NCI-H187 treated with DMSO at 0.1 percent for 48 hours (cell line): ENCODE data around the gene BRD3OS.
A peak's percentile ranks its signal among the peaks of the same experiment; 100 is the strongest.

ENCODE experiments used
- DNase-seq: peaks from one replicate; lab custom pipeline; 2025; lab: John Stamatoyannopoulos, UW

BRD3OS gene

DNA sequence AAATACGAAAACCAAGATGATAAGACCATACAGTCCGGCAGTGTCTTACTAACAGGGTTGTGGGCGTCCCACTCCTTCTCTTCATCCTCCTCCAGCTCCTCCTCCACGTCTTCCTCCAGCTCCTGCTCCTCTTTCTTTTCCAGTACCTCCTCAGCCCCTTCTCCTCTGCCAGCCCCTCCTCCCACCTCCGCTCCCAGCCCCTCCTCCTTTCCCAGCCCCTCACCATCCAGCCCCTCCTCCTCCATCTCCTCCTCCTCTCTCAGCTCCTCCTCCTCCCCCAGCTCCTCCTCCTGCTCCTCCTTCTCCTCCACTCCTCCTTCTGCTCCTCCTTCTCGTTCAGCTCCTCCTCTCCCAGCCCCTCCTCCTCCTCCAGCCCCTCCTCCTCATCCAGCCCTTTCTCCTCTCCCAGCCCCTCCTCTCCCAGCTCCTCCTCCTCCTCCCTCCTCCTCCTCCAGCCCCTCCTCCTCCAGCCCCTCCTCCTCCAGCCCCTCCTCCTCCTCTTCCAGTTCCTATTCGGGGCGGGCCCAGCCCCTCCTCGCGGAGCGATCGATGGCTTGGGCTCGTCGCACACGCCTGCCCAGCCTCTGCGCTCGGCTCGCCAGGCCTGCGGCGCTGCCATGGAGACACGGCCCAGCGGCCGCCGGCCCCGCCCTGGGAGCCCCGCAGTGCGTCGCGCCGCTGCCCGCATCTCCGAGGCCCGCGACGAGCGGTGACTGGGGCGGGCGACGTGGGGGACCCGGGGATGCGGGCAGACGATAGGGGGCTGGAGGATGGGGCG, at the start of gene BRD3OS:
Gene BRD3OS (plus strand): TSS at position 654 of the 778 bp plus-strand sequence. CDS start 1,267 bp downstream, outside the sequence.
- peak; percentile 81 for DNase-seq

DNA sequence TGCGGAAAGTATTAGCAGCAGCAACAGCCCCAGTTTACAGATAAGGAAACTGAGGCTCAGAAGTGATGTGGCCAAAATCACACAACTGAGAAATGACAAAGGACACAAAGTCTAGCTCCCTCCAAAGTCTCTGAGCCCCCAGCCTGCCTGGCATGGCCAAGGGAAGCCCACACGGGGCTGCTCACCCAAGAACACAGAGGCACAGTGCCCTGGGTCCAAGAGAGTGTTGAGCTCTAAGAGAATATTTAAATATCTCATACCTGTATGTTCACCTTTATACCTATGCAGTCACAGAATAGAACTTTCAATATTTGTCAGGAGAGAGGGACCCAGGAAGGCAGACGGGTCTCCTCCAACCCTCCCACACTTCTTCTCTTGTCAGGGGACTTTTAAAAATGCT, 49.8 kb upstream of the BRD3OS start:
- DNase-seq = no peak

- no peak for DNase-seq
These were observed 49.0 kb upstream of the BRD3OS start for GRCh38 chr9:133976191-133976861.

DNA sequence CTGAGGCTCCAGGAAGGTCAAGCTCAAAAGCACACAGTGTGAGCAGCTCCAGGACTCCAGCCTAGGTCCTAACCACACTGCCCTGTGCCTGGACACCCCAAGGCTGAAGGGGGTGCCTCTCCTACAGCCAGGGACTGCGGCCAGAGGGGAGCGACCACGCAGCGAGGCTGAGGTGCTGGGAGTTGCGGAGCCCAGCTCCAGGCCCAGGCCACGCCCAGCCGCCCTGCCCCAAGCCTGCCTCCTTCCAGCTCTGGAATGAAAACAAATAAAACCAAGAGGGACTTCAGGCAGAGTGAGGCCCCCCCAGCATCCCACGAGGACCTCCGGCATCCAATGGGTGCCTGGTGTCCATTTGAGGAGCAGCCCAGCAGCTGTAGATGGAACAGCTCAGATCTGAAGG, 48.4 kb upstream of the BRD3OS start:
- DNase-seq = no peak

GRCh38 chr9:133977421-133978201, 47.7 kb upstream of the BRD3OS start:
- no peak for DNase-seq

GRCh38 chr9:133978226-133978898, 46.9 kb upstream of the BRD3OS start:
- no peak for DNase-seq

DNA sequence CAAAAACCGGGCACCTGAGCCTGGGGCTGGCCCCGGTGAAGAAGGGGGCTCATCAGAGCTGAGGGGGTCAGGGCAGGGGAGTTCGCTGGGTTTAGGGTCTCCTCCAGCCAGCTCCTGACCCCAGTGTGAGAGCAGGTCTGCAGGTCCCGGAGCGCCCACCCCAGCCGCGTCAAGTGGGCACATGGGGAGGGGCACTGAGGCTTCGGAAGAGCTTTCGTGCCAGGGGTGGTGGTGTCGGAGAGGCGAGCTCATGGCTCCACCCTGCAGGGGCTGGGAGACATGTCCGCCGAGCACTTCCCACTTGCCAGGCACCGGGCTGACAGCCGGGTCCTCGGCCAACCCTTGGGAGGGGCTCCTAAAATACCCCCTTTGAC, 46.4 kb upstream of the BRD3OS start:
- no peak for DNase-seq

GRCh38 chr9:133979273-133979920, 45.9 kb upstream of the BRD3OS start:
- DNase-seq = no peak

DNA sequence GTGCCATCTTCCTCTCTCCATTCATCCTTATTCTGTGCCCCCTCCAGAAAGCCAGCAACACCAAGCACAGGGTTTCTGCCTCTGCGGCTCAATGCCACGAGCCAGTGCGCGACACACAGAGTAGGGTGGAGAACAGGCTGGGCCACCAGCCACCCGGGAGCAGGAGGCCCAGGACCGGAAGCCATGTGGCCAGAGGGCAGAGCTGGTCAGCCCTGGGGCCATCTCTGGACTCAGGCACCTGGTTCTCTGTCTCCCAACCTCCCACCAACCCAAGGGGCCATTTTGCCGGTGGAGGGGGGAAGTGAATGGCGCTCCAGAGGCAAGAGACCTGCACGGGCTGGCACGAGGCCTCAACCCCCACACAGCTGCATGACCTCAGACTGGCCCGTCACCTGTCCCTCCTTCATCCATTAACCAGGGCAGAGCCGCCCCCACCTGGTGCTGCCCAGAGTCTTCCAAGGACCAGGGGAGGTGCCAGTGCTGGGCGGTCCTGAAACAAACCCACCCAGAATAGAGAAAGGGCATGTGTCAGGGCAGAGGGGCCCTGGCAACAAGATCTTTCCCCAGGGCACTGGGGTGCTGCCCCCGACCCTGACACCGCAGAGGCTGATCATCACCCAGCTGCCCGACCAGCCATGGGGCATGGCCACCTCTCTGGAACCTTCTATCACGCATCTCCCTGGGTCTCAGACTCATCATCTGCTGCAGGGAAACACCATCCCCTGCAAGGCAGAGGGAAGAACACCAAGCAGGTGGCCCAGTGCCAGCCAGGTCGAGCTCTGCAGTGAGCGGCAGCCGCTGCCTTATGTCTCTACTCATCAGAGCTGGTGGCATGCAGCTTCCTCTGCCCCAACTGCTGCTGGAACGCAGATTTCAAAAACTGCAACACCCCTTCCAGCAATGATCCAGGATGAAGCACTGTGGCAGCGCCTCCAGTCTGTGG, 45.1 kb upstream of the BRD3OS start:
- DNase-seq = no peak

- DNase-seq = no peak
These were observed 44.3 kb upstream of the BRD3OS start for GRCh38 chr9:133980864-133981588.

- no peak for DNase-seq
These were observed 43.7 kb upstream of the BRD3OS start for GRCh38 chr9:133981589-133981957.

GRCh38 chr9:133981958-133982681, 43.2 kb upstream of the BRD3OS start:
- DNase-seq = no peak

DNA sequence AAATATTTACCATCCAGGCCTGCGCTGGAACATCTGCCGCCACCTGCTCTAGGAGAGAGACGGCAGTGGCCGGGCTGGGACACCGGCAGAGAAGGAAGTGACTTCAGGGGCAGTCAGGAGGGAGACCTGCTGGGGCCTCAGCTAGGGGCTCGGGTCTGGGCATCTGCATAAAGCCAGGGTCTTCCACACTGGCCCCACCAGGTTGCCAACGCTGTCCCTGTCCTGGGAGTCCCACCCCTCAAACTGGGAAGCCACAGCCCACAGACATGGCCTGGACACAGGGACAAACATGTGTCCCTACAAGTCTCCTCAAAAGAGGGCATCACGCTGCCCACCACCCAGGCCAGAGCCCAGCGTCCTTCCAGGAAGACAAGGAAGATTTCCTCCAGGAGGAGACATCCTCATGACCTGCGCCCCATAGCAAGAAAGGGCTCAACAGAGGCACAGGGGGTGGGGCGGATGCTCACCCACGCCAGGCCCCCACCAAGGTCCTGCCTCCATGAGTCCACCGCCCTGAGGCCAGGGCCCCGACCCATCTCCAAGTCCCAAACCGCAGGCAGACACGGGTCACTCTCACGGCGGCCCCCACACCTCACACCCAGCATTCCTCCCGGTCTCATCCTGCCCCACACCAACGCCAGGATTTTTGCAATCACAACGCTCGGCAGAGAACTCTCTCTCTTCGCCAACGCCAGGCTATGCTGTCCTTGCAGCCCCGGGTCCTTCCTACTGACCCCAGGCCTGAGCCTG, 42.1 kb upstream of the BRD3OS start:
- DNase-seq = no peak

- no peak for DNase-seq
These were observed 39.2 kb upstream of the BRD3OS start for GRCh38 chr9:133986061-133986460.

DNA sequence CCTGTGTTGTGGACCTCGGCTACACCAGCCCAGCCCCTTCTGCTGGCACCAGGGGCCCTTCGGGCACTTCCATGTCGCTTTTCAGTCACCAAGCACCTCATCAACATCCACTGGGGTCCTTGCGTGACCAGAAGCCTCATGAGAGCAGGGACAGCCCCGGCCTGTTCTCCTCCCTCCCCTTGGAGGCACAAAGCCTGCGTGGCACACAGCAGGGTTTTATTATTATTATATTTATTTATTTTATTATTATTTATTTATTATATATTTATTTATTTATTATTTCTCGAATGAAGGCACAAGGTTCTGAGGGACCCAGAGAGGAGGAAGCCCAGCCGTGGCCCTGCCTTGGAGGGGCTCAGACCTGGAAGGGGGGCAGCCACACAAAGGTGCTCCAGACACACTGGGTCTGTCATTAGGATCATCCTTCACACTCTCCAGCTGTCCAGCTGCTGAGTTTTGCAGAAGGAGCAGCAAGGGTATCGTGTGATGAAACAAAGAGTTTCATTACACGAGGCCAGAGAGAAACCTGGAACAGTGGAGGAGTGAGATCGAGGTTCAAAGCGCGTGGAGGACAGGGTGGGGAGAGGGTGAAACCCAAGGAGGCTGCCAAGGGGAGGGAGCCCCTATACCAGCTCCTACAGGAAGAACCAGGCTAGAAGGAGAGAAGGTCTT, 38.4 kb upstream of the BRD3OS start:
- DNase-seq = no peak

- no peak for DNase-seq
These were observed 37.9 kb upstream of the BRD3OS start for GRCh38 chr9:133987446-133987788.

GRCh38 chr9:133987946-133988665, 37.2 kb upstream of the BRD3OS start:
- DNase-seq = no peak
